DMS 273 (cell line): ENCODE measurements around the gene RFX4.

Source experiments
- DNase-seq: peaks from one replicate; lab custom pipeline; 2025; ENCODE audit not compliant: unreplicated experiment; lab: John Stamatoyannopoulos, UW

Gene RFX4

GRCh38 chr12:106645465-106646330 is 62.9 kb downstream of the RFX4 start:
- DNase-seq: no peak

GRCh38 chr12:106646472-106646871 is 63.7 kb downstream of the RFX4 start:
- DNase-seq: no peak

GRCh38 chr12:106647793-106648514 is 65.2 kb downstream of the RFX4 start:
- DNase-seq: no peak

GRCh38 chr12:106648736-106649135 is 65.9 kb downstream of the RFX4 start:
- DNase-seq: no peak

- no peak for DNase-seq
Observed at GRCh38 chr12:106651552-106651951, 68.7 kb downstream of the RFX4 start.

GRCh38 chr12:106652510-106653015 is 69.8 kb downstream of the RFX4 start:
- DNase-seq: no peak

- no peak for DNase-seq
Observed at GRCh38 chr12:106655577-106655976, 72.8 kb downstream of the RFX4 start.

GRCh38 chr12:106657488-106657887 is 74.7 kb downstream of the RFX4 start:
- DNase-seq: no peak

GRCh38 chr12:106663385-106663784 is 80.6 kb downstream of the RFX4 start:
- DNase-seq: no peak

GRCh38 chr12:106669216-106669615 is 86.4 kb downstream of the RFX4 start:
- no peak for DNase-seq

- DNase-seq: no peak
Observed at GRCh38 chr12:106670131-106670530, 87.3 kb downstream of the RFX4 start.

- no peak for DNase-seq
Observed at GRCh38 chr12:106671840-106672239, 89.0 kb downstream of the RFX4 start.

- peak; percentile 4 for DNase-seq
Observed at GRCh38 chr12:106672314-106673025, 89.7 kb downstream of the RFX4 start.

GRCh38 chr12:106673141-106673540 is 90.3 kb downstream of the RFX4 start:
- peak; percentile 81 for DNase-seq

- no peak for DNase-seq
Observed at GRCh38 chr12:106675651-106676435, 93.0 kb downstream of the RFX4 start.

- DNase-seq: no peak
Observed at GRCh38 chr12:106679574-106679973, 96.8 kb downstream of the RFX4 start.

GRCh38 chr12:106680280-106680679 is 97.5 kb downstream of the RFX4 start:
- DNase-seq: no peak

- DNase-seq: no peak
Observed at GRCh38 chr12:106681210-106681609, 98.4 kb downstream of the RFX4 start.

- no peak for DNase-seq
Observed at GRCh38 chr12:106682594-106683234, 99.9 kb downstream of the RFX4 start.

- no peak for DNase-seq
Observed at GRCh38 chr12:106684497-106684896, 101.7 kb downstream of the RFX4 start.
